Measurements from ENCODE around the gene TBC1D22A.
A peak's percentile ranks its signal among the peaks of the same experiment; 100 is the strongest.

The TBC1D22A gene

DNA sequence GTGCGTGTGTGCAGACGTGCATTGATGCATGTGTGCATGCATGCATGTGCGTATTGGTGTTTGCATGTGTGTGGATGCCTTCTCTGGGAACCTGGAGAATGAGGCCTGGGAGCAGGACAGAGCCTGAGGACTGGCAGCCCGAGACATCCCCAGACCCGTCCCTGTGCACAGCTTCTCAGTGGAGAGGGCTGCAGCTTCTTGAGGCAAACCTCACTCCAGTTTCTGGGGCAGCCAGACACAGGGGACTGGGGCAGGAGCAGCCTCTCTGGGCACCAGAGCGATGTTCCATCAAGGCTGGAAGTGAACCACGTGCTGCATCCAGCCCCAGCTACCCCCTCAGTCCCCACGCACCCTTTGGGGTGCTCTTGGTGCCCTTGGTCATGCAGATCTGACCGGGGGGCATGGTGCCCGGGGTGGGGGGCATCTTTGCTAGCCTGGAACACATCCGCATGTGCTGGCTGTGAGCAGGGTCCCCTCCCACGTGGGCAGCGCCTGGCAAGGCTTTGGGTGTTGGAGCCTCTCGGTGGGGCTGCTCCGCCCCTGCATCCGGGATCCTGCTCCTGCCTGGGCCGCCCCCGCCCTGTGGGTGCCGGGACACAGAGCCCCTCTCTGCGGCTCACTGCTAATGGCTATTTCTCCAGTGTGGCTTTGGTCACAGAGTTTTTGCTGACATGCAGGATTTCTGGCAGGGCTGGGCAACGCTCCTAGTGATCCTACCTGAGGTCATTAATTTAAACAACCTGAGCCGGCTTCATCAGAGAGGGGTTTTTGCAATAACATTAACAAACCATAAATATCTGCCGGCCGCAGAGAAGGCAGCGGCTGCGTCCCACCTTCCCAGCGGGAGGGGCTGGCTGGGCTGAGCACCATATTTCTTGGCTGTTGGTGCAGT lies 434.7 kb downstream of the TBC1D22A start:
- DNase-seq: no peak

DNA sequence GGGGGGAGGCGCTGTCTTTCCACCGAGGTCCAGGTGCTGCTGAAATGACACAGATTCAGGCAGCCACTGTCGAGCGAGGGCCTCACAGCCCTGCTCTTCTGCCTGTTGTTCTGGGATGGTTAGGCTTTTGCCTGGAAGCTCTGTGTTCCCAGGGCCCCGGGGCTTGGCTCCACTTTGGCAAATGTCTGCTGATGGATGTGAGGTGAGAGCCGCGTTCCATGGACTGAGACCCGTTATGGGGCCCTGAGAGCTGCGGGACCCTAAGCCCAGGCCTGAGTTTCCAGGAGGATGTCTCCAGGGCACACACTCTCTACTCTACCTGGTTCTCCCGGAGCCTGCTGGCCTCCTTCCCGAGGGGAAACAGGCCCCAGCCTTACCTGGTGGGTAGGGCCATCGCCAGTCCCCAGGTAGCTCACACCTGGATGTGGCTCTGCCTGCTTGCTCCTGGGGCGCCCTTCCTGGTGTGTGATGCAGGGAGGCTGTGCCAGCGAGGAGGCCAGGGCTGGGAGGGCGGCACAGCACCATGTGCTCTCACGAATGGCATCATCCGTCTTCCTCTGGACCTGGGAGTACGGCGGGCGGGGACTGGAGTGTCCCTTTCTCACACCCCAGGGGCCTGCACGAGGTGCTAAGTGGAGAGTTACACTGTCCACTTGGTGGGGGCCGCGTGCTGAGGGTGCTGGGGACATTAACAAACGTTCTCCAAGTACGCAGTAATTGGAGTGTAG lies 435.5 kb downstream of the TBC1D22A start:
- no peak for DNase-seq

- DNase-seq: no peak
Measured at GRCh38 chr22:47198801-47199251, 436.4 kb downstream of the TBC1D22A start.

DNA sequence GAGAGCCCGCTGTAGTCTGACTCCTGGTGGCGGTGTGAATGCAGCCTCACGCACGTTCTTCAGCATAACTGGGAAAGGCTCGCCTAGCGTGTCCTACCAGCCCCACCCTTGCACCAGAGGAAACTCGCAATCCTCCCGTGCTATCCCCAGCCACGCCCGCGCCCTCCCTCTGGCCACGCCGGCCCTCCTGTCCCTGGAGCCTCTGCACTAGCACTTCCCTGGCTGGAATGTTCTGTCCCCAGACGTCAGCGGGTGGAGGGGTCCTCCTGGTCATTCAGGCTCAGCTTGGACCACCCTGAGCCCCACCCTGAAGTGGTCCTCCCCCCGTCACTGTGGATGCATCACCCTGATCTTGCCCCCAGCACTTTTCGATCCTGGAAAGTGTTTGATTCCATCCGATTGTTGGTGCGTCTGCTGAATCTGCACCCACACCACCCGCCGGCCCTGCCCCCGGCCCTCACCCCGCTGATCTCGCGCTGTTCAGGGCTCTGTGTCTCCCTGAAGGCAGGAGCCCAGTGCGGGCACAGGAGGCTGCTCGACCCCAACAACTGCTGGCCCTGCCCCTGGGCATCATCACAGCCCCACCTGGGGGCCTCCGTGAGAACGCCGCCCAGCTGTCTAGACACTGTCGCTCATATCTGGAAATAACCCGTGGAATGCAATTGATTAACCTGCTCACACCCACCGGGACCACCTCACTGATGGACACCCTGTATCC lies 437.0 kb downstream of the TBC1D22A start:
- DNase-seq: no peak

- DNase-seq: no peak
Measured at GRCh38 chr22:47199979-47200272, 437.5 kb downstream of the TBC1D22A start.

DNA sequence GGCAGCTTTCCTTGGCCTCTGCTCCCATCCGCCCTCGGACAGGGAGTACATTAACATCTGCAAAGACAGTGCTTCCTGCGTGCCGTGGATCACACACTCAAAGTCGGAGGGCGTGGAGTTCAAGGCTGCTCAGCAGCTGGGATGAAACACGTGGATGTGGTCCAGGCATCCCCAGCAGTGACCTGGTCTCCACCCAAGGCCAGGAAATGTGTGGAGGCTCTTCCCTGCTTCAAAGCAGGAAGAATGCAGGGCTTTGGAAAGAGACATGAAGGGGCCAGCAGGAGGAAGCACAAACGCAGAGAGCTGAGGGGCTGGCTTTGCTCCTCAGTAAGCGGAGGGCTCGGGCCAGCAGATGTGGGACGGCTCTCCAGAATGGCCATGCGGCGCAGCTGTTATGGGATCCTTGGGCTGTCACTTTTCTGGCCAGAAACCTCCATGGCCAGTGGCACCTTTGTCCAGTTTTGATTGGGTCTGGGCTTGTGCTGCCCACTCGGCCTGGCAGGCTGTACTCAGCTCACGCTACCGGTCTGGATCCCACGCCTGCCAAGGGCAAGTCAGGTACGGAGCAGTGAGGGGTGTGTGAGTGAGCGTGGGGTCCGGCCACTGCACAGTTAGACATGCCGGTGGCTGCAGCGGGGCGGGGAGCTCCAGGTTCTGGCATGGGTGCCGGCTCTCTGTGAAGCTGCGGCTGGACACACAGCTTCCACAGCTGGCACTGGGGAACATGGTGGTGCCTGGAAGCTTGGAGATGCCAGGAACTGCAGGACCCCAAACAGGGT lies 438.0 kb downstream of the TBC1D22A start:
- peak; percentile 13 for DNase-seq

DNA sequence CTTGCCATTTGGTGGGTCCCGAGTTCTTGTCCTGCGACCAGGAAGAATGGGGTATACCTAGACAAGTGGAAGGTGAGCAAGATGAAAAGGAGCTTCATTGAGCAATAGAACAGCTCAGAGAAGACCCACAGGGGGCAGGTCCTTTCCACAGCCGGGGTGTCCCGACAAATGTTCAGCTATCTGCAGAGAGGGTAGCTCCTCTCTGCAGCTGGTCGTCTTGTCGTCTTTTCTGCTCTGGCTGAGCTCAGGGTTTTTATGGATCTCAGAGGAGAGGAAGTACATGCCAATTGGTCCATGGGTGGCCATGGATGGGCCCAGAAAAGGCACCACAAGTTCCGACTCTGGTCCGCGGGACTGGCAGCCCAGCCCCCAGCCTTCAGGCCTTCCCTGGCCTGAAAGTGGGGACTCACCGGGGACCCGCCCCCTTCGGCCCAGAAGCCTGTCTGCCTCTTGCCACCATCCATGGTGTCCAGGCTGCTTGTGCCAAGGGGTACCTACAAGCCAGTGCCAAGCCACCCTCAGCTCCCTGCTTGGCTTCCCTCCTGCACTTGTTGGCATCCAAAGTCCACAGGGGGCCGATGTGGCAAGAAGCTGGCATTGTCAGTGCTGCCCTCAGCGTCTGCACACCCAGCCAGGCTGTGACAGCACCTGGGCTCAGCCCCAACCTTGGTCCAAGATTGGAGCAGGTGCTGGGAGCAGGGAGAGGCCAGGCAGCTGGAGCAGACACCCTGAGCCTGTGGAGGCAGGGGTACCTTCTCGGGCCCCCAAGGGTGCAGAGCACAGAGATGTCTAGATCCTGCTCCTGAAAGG lies 438.9 kb downstream of the TBC1D22A start:
- DNase-seq: no peak

DNA sequence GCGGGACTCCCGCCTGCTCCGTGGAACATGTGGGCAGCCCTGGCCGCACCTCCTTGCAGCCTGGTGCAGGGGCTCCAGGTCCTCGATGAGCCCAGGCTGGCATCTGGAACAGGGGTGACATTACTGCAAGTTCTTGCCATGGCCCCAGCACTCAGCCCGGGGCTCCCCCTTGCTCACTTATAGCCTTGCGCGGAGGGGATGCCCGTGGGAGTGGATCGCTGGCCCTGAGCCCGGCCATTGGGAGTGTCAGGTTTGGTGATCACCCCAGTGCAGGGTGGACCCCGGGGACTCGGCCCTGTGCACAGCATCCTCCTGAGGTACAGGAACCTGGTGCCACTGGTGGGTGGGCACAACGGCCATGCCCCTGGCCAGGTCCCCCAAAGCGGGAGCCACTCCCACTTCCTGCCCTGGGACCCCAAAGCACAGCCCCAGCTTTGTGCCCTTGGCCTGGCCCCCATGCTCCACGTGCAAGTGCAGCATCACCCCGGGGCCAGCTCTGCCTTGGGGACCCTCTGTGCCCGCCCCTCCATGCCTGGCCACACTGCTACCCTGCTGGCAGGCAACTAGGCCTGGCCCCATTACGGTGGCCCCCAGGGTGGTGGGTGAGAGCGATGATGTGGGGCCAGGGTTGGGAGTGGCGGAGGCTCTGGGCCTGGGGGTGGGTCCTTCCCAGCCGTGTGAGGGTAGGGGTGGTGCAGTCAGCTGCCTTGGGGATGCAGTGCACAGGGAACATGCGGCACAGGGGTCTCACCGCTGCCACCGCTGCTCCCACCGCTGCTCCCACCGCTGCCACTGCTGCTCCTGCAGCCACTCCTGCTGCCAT lies 439.8 kb downstream of the TBC1D22A start:
- no peak for DNase-seq

- DNase-seq: no peak
Measured at GRCh38 chr22:47202819-47203553, 440.5 kb downstream of the TBC1D22A start.

DNA sequence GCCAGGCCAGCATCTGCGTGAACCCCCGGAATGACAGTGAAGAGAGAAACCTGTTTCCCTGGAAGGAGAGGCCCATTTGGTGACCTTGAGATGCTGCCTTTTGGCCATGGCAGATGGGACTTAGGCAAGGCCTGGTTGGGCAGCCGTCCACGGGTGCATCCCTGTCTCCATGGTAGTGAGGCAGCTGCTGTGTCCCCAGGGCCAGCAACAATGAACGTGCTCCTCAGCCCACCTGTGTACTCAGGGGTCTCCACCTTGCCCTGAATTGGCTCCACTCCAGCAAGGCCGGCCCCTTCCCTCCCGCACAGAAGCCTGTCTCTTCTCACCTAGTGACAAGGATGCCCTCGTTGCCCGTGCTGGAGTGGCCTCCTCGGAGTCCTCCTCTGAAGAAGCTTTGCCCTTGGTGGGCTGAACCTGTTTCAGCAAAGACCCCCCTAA lies 441.1 kb downstream of the TBC1D22A start:
- no peak for DNase-seq

- DNase-seq: no peak
Measured at GRCh38 chr22:47204002-47204979, 441.8 kb downstream of the TBC1D22A start.

DNA sequence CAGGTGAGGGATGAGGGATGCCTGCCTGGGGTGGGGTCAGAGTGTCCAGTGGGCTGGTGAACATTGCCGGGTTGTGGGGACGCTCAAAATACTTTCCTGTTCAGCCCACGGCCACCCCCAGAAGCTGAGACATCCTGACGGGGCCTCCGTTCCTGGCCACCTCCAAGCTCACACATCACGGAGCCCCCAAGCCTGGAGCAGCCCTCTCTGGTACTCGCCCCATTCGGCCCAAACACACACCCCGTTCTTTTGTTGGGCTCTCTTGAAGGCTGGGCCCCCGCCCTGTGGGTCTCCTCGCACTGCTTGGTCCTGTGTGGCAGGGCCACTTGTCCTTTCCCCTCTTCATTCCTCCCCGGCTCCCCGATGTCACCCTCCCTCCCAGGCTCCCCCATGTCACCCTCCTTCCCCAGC lies 442.6 kb downstream of the TBC1D22A start:
- no peak for DNase-seq

- no peak for DNase-seq
Measured at GRCh38 chr22:47205554-47205953, 443.1 kb downstream of the TBC1D22A start.

DNA sequence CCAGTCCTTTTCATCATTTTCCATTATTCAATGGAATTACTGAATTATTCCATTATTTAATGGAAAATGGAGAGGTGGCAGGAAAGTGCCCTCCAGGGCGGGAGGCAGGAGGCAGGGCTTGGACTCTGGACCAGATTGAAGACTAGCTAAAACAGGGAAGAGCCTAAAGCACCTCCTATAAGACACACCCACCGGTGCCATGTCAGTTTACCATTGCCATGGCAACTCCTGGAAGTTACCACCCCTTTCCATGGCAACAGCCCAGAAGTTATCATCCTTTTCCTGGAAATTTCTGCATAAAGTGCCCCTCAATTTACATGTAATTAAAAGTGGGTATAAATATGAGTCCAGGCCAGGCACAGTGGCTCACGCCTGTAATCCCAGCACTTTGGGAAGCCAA lies 443.7 kb downstream of the TBC1D22A start:
- DNase-seq: no peak

- no peak for DNase-seq
Measured at GRCh38 chr22:47206666-47207218, 444.3 kb downstream of the TBC1D22A start.

- DNase-seq: no peak
Measured at GRCh38 chr22:47207387-47207786, 444.9 kb downstream of the TBC1D22A start.

GRCh38 chr22:47207846-47208554 lies 445.6 kb downstream of the TBC1D22A start:
- no peak for DNase-seq

DNA sequence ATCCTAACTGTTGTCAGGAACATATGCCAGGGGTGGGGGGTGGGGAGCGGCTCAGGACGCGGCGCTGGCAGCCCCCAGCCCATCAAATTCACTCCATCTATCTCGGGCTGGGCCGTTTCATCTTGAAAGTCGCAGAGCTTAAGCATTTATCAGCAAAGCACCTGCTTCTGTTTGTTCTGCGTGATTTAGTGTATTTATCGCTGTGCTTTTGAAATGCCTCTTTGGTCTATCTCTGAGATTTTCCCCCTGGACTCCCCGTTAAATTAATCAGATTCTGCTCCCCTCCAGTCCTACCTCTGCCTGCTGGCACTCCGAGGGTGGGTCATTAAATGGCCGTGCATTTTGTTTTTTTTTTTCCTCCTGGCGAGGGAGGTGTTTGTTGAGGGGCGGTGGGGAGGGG lies 446.2 kb downstream of the TBC1D22A start:
- no peak for DNase-seq
